VCaP (cell line): ENCODE results near the gene PTPN6.
A peak's percentile ranks its signal among the peaks of the same experiment; 100 is the strongest.

Experiments used
- H3K27ac ChIP-seq: fragments of 450-650 bp; 2 replicates; pipeline ENCODE4 v1.5.1; 2017
- CTCF ChIP-seq: fragments of 450-650 bp; conservative IDR thresholded peaks from 2 replicates; pipeline ENCODE4 v1.5.1; 2017; ENCODE audit warnings: mild to moderate bottlenecking, moderate library complexity

The PTPN6 gene

GRCh38 chr12:6912164-6912935, 38.8 kb upstream of the PTPN6 start:
- H3K27ac ChIP-seq, result no peak overlapping the region
- no peak for TF ChIP-seq CTCF

- H3K27ac ChIP-seq, result peak within 1 kb of the TSS; percentile 68
- TF ChIP-seq CTCF, result no peak
Measured at GRCh38 chr12:6914246-6914946, 36.8 kb upstream of the PTPN6 start, which contains the start of gene ENO2. Gene ENO2, plus strand, starts transcription at chr12:6914580. Its CDS starts 1,253 bp downstream, at chr12:6915833.

- peak overlapping the region; percentile 68 for H3K27ac ChIP-seq
- TF ChIP-seq CTCF, result no peak
Measured at GRCh38 chr12:6914947-6915788, 36.0 kb upstream of the PTPN6 start.

GRCh38 chr12:6915789-6916285, 35.3 kb upstream of the PTPN6 start:
- no peak for TF ChIP-seq CTCF
- no peak overlapping the region for H3K27ac ChIP-seq

GRCh38 chr12:6916426-6917200, 34.5 kb upstream of the PTPN6 start:
- no peak overlapping the region for H3K27ac ChIP-seq
- no peak for TF ChIP-seq CTCF

- H3K27ac ChIP-seq, result no peak overlapping the region
- TF ChIP-seq CTCF, result no peak
Measured at GRCh38 chr12:6917491-6918231, 33.5 kb upstream of the PTPN6 start.
